Lower lobe of right lung (tissue), 2 donors: Measurements from ENCODE around the gene TEK. TPM values are rescaled to one million over a fixed set of nuclear protein-coding genes. Genes with fewer than 3 reads are reported as not detected.

Experiments
- ATAC-seq, 2 donors: fragments of 200-7000 bp; cut with Tn5 transposase; one replicate each; pipeline ENCODE4 v1.9.1; 2020 to 2022; ENCODE audit warnings: mild to moderate bottlenecking in 2 of 2, moderate library complexity in 2 of 2
- DNase-seq: peaks from one replicate; pipeline ENCODE4 v3.0.0-alpha.2; 2020
- H3K27ac ChIP-seq: fragments of 200-600 bp; one replicate; pipeline ENCODE4 v1.8.0; 2022
- H3K27me3 ChIP-seq: fragments of 200-600 bp; one replicate; pipeline ENCODE4 v1.8.0; 2022; ENCODE audit warnings: low read depth
- H3K36me3 ChIP-seq: fragments of 200-600 bp; one replicate; pipeline ENCODE4 v1.8.0; 2022; ENCODE audit warnings: mild to moderate bottlenecking
- H3K4me1 ChIP-seq: fragments of 200-600 bp; one replicate; pipeline ENCODE4 v1.8.0; 2022
- H3K4me3 ChIP-seq: fragments of 200-600 bp; one replicate; pipeline ENCODE4 v1.8.0; 2022; ENCODE audit warnings: mild to moderate bottlenecking
- H3K9me3 ChIP-seq: fragments of 200-600 bp; one replicate; pipeline ENCODE4 v1.8.0; 2022
- CTCF ChIP-seq: fragments of 200-600 bp; IDR thresholded peaks from one replicate; pipeline ENCODE4 v1.8.0; 2022; ENCODE audit warnings: antibody characterized with exemption, mild to moderate bottlenecking
- intact Hi-C: fragments of 100-400 bp; cut with DNase I; formaldehyde crosslinking; loops from one replicate; pipeline ENCODE4 v1.11.0; 2022
- total RNA-seq: library from RNA; stranded (reverse); fragmentation: NEBNext Ultra II Directional; extraction: Animal tissue kit (Norgen Biotek cat#: 25700); gene quantifications from one replicate; pipeline ENCODE4 v1.2.1, GENCODE V29; 2021
- donor health status: DM: no; HTN: yes; CAD: no; lungs with severe emphysema.

The TEK gene
- total RNA-seq, 1 donor from 2014 or later = 56.3 TPM

GRCh38 chr9:27258662-27259061 lies 149.6 kb downstream of the TEK start:
- Histone ChIP-seq H3K4me1 (peaks cover 9% of the 10 kb centered on the region), H3K9me3 (no peaks in the 10 kb centered on the region), H3K36me3 (no peaks in the 10 kb centered on the region), H3K4me3 (no peak overlapping the region), H3K27me3 (no peaks in the 10 kb centered on the region), H3K27ac (no peak overlapping the region)
- ATAC-seq = peak; percentile 62 to 91
- no peak for TF ChIP-seq CTCF
- no peak for DNase-seq
- intact Hi-C loops = no loop called here

GRCh38 chr9:27260789-27261516 lies 151.9 kb downstream of the TEK start:
- H3K9me3 ChIP-seq = no peaks in the 10 kb centered on the region
- DNase-seq = no peak
- no peak for ATAC-seq
- no peaks in the 10 kb centered on the region for H3K36me3 ChIP-seq
- H3K4me1 ChIP-seq = peaks cover 9% of the 10 kb centered on the region
- H3K4me3 ChIP-seq = no peak overlapping the region
- no peaks in the 10 kb centered on the region for H3K27me3 ChIP-seq
- TF ChIP-seq CTCF = no peak
- H3K27ac ChIP-seq = no peak overlapping the region
- intact Hi-C loops = no loop called here

GRCh38 chr9:27261517-27262211 lies 152.6 kb downstream of the TEK start:
- no peak overlapping the region for H3K4me3 ChIP-seq
- no peak overlapping the region for H3K27ac ChIP-seq
- intact Hi-C loops = no loop called here
- no peak for TF ChIP-seq CTCF
- H3K27me3 ChIP-seq = no peaks in the 10 kb centered on the region
- DNase-seq (no peak), ATAC-seq (peak; percentile 73 to 82)
- peaks cover 9% of the 10 kb centered on the region for H3K4me1 ChIP-seq
- H3K36me3 ChIP-seq = no peaks in the 10 kb centered on the region
- H3K9me3 ChIP-seq = no peaks in the 10 kb centered on the region

- Histone ChIP-seq H3K27me3 (no peaks in the 10 kb centered on the region), H3K9me3 (no peaks in the 10 kb centered on the region), H3K27ac (no peak overlapping the region), H3K4me3 (no peak overlapping the region), H3K4me1 (no peaks in the 10 kb centered on the region), H3K36me3 (no peaks in the 10 kb centered on the region)
- no peak for TF ChIP-seq CTCF
- intact Hi-C loops = no loop called here
- no peak for DNase-seq
- no peak for ATAC-seq
These were observed 163.1 kb downstream of the TEK start for GRCh38 chr9:27272103-27272502.

DNA sequence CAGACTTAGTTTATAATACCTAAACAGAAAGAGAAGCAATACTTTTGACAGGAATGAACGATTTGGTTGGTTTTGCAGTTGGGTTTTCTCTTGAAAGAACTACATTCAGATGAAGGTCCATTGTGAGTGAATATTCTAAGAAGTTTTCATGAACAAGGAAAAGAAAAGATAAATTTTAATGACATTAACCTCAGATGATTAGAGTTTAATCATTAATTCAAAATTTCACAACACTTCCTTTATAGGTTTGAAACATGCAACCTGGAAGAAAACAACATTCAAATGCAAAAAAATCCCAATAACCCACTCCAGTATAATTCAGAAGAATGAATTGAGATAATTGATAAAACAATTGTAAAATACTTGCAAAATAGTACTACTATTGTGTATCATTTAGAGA lies 164.2 kb downstream of the TEK start:
- DNase-seq (no peak), ATAC-seq (no peak)
- Histone ChIP-seq H3K27me3 (no peaks in the 10 kb centered on the region), H3K36me3 (no peaks in the 10 kb centered on the region), H3K4me1 (no peaks in the 10 kb centered on the region), H3K27ac (no peak overlapping the region), H3K9me3 (no peaks in the 10 kb centered on the region), H3K4me3 (no peak overlapping the region)
- no peak for TF ChIP-seq CTCF
- intact Hi-C loops = no loop called here
